DMS 273 treated with DMSO at 0.1 percent for 48 hours (cell line): ENCODE measurements around the gene MAD1L1.

Experiments used
- DNase-seq: peaks from one replicate; lab custom pipeline; 2025; lab: John Stamatoyannopoulos, UW

MAD1L1 gene

DNA sequence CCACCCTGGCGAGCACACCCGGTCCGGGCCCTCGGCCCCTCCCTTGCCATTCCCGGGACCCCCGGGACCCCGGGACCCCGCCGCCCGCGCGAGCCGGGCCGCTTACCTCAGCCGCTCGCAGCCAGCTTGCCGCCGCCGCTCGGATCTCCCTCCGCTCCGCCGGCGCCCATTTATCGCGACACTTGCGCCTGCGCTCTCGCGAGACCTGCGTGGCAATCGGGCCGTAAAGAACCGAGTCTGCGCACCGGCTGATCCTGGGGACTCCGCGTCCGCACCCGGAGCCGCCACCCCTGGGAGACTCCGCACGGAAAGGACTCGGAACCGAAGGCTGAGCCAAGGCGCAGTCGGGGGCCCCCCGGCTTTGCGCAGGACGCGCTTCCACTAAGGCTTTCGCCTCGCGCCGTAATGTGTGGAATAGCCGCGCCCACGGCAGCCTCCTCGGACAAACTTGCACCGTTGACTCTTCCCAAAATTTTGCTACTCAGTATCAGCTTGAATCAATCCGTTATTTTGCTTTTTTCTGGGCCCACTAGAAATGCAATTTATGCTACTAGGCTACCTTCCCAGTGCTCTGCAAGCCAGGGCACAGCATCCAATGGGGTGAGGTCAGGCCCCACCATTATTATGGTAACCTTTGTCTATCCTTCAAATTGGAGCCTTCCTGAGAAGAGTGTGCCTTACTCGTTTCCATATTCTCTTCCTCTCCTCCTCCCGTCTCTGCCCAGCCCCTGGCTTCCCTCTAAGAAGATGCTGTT is at the start of gene MAD1L1:
TSS of gene MAD1L1 (minus strand) at position 180 of the 755 bp plus-strand sequence. CDS start 2,812 bp downstream, outside the sequence.
- peak; percentile 77 for DNase-seq

DNA sequence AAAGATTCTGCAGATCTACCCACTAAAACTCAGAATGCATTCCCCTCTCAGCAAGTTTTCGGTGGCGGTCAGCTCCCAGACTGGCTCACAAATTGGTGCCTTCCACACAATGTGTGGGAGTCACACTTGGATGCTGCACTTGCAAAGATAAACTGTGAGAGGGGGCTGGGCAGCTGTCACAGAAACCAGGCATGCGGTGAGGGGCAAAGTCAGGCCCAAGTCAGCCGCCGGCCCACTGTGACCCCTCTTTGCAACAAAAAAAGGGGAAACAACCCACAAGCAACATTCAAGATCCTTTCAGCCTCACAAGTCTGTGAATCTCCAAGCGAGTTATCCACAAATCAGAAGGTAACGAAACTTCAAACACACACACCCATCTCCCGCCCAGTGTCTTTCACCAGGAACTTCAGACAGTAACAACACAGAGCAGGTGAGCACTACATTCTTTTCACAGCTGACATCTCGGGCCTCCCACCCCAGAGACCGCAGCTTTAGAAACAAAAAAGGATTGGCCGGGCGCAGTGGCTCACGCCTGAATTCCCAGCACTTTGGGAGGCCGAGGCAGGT is 49.5 kb upstream of the MAD1L1 start:
- no peak for DNase-seq

DNA sequence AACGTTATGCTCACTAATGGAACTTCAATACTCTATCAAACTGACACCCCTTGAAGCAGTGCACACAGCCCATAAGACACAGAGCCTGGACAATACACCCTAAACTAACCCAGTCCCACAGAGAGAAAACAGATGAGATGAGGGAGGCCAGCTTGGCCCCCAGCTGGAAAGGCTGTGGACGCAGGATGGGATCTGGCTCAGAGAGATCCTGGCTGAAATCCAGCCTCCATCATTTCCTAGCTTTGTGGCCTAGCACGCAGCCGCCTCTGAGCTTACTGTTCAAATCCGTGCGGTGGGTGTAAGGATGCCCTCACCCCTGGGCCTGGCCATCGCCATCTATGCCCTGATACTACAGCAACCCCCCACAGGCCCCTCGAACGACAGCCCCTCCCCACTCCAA is 48.8 kb upstream of the MAD1L1 start:
- peak; percentile 40 for DNase-seq

DNA sequence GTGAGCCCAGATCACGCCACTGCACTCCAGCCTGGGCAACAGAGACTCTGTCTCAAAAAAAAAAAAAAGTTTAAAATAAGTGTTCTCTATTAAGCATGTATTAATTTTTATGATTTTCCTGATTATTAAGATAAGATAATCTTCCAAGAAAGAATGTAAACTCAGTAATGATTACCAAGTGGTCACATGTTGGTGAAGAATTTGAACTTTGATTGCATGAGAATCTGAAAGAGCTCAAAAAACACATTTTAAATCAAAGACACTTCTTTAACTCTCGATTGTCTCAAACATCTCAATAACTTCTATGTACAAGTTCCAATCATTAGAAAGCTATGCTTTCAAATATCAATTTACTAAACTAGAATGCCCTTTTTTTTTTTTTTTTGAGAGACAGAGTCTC is 47.7 kb upstream of the MAD1L1 start:
- no peak for DNase-seq

- DNase-seq = peak; percentile 50
These were observed 47.2 kb upstream of the MAD1L1 start for GRCh38 chr7:2279896-2280295.

GRCh38 chr7:2278026-2278425 is 45.3 kb upstream of the MAD1L1 start:
- DNase-seq = no peak

- DNase-seq = no peak
These were observed 43.4 kb upstream of the MAD1L1 start for GRCh38 chr7:2276107-2276506.

GRCh38 chr7:2275101-2275500 is 42.4 kb upstream of the MAD1L1 start:
- DNase-seq = no peak

- no peak for DNase-seq
These were observed 41.9 kb upstream of the MAD1L1 start for GRCh38 chr7:2274666-2275065.

- DNase-seq = no peak
These were observed 41.1 kb upstream of the MAD1L1 start for GRCh38 chr7:2273866-2274265.

DNA sequence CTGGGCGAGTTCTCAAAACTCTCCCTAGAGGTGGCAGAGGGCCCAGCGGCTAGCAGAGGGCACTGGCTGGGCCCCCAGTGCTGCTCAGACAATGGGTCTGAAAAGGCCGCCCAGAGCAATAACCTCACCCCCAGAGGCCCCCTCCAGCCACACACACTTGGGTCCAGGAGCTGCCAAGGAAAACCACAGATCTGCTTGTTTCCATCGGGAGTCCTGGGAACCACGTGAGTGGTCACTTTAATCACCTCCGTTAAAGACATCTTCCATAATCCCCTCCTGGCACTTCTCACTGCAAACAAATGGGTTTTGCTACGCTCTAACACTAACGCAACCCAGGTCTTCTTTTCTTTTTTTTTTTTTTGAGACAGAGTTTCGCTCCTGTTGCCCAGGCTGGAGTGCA is 39.3 kb upstream of the MAD1L1 start:
- no peak for DNase-seq

DNA sequence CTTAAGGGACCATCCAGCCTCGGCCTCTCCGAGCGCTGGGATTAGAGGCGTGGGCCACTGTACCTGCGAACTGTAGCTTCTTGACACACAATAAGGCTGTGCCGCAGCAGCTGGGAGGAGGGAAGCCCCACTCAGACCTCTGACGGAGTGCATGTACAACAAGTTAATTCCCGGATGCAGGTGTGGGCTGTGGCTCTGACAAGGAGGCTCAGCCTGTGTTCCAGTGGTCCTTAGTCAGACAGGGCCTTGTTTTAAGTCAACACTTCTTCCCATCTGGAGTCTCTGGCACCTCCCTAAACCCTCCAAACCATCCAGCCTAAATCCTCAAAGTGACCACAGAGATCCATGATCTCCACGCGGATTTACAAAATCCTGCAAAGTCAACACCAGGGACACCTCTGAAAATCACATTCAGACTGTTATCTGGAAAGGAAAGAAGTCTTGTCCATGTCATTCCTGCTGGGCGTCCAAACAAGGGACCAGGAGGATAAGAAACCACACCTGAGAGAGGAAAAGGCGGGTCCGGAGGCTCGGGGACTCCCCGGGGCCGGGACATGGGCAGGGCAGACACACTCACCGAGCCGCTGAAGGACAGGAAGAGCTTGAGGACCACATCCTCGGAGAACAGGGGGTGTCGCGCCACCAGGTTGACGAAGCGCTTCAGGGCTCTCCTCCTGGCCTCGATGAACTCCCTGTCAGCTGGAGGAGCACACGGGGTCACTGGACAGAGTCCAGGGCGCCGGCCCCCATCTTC is 38.7 kb upstream of the MAD1L1 start:
- DNase-seq = no peak

DNA sequence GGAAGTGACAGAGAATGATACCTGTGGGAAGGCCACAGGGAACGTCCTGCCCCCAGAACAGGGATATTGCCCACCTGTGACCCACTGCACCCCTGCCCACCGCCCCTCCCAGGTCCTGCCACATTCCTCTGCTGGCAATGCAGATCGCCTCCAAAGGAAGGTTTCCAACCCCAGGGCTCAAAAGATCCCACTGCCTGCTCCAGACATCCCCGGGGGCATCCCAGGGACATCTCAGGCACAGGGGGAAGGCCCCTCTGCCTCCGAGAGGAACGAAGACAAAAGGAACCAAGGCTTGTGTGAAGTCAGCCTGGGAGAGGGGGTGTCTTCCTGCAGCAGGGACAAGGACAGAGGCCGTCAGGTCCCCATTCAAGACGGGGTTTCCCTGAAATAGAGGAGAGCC is 37.8 kb upstream of the MAD1L1 start:
- no peak for DNase-seq

GRCh38 chr7:2269991-2270460 is 37.3 kb upstream of the MAD1L1 start:
- no peak for DNase-seq

GRCh38 chr7:2269089-2269990 is 36.6 kb upstream of the MAD1L1 start:
- peak; percentile 64 for DNase-seq

DNA sequence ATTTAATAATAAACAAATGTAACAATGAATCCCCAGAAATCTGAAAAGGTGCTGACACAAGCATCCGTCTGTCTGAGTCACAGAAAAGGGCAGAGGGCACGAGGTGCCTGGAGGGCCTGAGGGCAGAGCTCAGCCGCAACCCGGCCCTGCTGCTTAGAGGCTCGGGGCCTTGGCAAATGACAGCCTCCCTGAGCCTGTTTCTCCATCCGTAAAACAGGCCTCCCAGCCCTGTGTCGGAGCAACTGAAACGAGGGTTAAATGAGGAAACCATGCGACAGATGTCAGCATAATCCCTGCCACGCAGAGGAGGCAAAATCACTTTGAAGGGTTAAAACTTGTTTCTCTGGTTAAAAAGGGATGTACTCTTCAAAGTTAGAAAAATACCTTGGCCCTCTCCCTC is 34.2 kb upstream of the MAD1L1 start:
- peak; percentile 51 for DNase-seq

- no peak for DNase-seq
These were observed 31.4 kb upstream of the MAD1L1 start for GRCh38 chr7:2264158-2264557.

DNA sequence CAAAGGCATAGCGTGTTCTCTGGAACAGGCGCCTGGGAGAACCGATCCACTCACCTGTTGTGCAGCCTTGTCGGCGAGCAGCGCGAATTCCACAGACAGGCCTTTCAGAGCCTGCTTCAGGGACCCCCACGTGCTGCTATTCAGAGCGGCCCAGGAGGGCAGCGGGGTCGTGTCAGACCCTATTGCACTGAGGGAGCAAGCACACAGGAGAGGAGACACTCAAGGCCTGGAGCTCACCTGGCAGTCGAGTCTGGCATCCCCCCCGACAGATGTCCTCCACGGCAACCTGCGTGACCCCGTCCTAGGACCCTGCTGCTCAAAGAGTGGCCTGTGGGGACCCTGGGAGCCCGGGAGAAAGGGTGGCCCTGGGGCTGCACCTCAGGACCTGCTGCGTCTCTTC is 30.4 kb upstream of the MAD1L1 start:
- DNase-seq = no peak

GRCh38 chr7:2261611-2262010 is 28.9 kb upstream of the MAD1L1 start:
- DNase-seq = no peak

DNA sequence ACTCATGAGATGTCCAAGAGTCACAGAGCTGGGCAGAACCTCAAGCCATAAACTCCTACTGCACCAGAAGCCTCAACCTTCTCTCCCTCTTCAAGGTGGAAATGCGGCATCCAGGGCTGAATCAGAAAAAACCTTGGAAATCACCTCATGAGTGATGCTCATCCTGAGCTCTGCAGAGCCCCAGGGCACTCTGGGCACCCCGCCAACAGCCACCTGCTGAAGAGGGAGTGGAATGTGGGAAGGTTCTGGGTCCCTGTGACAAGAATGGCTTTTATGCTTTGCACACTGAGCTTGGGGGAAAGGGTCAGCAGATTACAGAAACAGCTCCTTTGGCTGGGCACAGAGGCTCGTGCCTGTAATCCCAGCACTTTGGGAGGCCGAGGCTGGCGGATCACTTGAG is 28.1 kb upstream of the MAD1L1 start:
- DNase-seq = no peak

- no peak for DNase-seq
These were observed 26.7 kb upstream of the MAD1L1 start for GRCh38 chr7:2259480-2259879.
